HL-60 (cell line): ENCODE measurements around the gene FBXW9.
A peak's percentile ranks its signal among the peaks of the same experiment; 100 is the strongest.

Source experiments
- DNase-seq, 2 experiments: peaks; one replicate each; pipeline ENCODE4 v3.0.0-alpha.2; 2010 to 2020; ENCODE audit warnings: low read depth in 1 of 2, low spot score in 1 of 2
- H3K27ac ChIP-seq: fragments of 250-450 bp; sonication (Bioruptor Pico); replicated peaks from 2 replicates; pipeline ENCODE4 v1.5.1; 2020; ENCODE audit warnings: mild to moderate bottlenecking, moderate library complexity
- H3K27me3 ChIP-seq: fragments of 250-450 bp; sonication (Bioruptor Pico); 2 replicates; pipeline ENCODE4 v1.5.1; 2021; ENCODE audit warnings: mild to moderate bottlenecking, moderate library complexity; ENCODE audit not compliant: insufficient read depth, poor library complexity, severe bottlenecking
- H3K4me3 ChIP-seq: replicated peaks from 2 replicates; pipeline ENCODE4 v1.5.1; 2011; ENCODE audit warnings: mild to moderate bottlenecking, control low read depth, low read length; ENCODE audit not compliant: insufficient read depth
- CTCF ChIP-seq: IDR thresholded peaks from one replicate; pipeline ENCODE4 v1.5.1; 2011; ENCODE audit warnings: low read length, control low read depth, inconsistent platforms; ENCODE audit not compliant: insufficient read depth
- GABPA ChIP-seq: IDR thresholded peaks from 2 replicates; pipeline ENCODE4 v1.6.1; 2012; ENCODE audit warnings: low read depth
- POLR2AphosphoS5 ChIP-seq: IDR thresholded peaks from 2 replicates; pipeline ENCODE4 v1.6.1; 2012; ENCODE audit warnings: low read depth
- REST ChIP-seq: IDR thresholded peaks from 2 replicates; pipeline ENCODE4 v1.6.1; 2012; ENCODE audit warnings: low read depth; ENCODE audit not compliant: insufficient replicate concordance
- SPI1 ChIP-seq: IDR thresholded peaks from 2 replicates; pipeline ENCODE4 v1.6.1; 2012; ENCODE audit warnings: low read depth, mild to moderate bottlenecking, borderline replicate concordance

The FBXW9 gene

GRCh38 chr19:12676384-12676792, 20.0 kb downstream of the FBXW9 start:
- DNase-seq: peak; percentile 68 to 89
- TF ChIP-seq SPI1 (no peak), REST (no peak), CTCF (peak; percentile 90), GABPA (no peak), POLR2AphosphoS5 (peak; percentile 24; the same call in 1 of the 2 replicates)
- H3K27me3 ChIP-seq: no peaks in the 10 kb centered on the region
- no peak overlapping the region for H3K4me3 ChIP-seq
- no peak overlapping the region for H3K27ac ChIP-seq

- no peaks in the 10 kb centered on the region for H3K27me3 ChIP-seq
- H3K27ac ChIP-seq: no peak overlapping the region
- TF ChIP-seq CTCF: no peak
- TF ChIP-seq REST: no peak
- TF ChIP-seq GABPA: no peak
- no peak for TF ChIP-seq POLR2AphosphoS5
- no peak for TF ChIP-seq SPI1
- H3K4me3 ChIP-seq: no peak overlapping the region
- no peak for DNase-seq
These were observed 20.5 kb downstream of the FBXW9 start for GRCh38 chr19:12675940-12676339.

- DNase-seq: no peak
- H3K27me3 ChIP-seq: no peaks in the 10 kb centered on the region
- H3K4me3 ChIP-seq: no peak overlapping the region
- no peak overlapping the region for H3K27ac ChIP-seq
- TF ChIP-seq POLR2AphosphoS5: no peak; the same call in 1 of the 2 replicates
- no peak for TF ChIP-seq REST
- no peak for TF ChIP-seq SPI1
- no peak for TF ChIP-seq GABPA
- no peak for TF ChIP-seq CTCF
These were observed 21.0 kb downstream of the FBXW9 start for GRCh38 chr19:12675399-12675798.
